GM18858 (cell line): Measurements from ENCODE around the gene MEGF11.
"Not testable (repeated sequence)": the region's sequence is repeated elsewhere in the genome, so short reads cannot be mapped to it uniquely, and the experiment has no call there.

Experiments
- ATAC-seq: cut with Tn5 transposase; IDR thresholded peaks from one replicate; pipeline ENCODE4 v1.9.1; 2021; ENCODE audit not compliant: unreplicated experiment

MEGF11 gene

GRCh38 chr15:65907661-65908060, 345.9 kb downstream of the MEGF11 start:
- ATAC-seq, result no peak

GRCh38 chr15:65906396-65906795, 347.2 kb downstream of the MEGF11 start:
- ATAC-seq, result no peak

GRCh38 chr15:65904301-65904700, 349.2 kb downstream of the MEGF11 start:
- no peak for ATAC-seq

GRCh38 chr15:65903296-65904073, 350.1 kb downstream of the MEGF11 start:
- no peak for ATAC-seq

GRCh38 chr15:65902373-65902772, 351.2 kb downstream of the MEGF11 start:
- no peak for ATAC-seq

- ATAC-seq, result no peak
Observed at GRCh38 chr15:65901836-65902235, 351.7 kb downstream of the MEGF11 start.

- ATAC-seq, result no peak
Observed at GRCh38 chr15:65901336-65901735, 352.2 kb downstream of the MEGF11 start.

GRCh38 chr15:65900488-65900887, 353.1 kb downstream of the MEGF11 start:
- ATAC-seq, result no peak

GRCh38 chr15:65896236-65896635, 357.3 kb downstream of the MEGF11 start:
- no peak for ATAC-seq

- no peak for ATAC-seq
Observed at GRCh38 chr15:65893060-65893459, 360.5 kb downstream of the MEGF11 start.

- ATAC-seq, result no peak
Observed at GRCh38 chr15:65888981-65889380, 364.6 kb downstream of the MEGF11 start.

GRCh38 chr15:65887565-65887964, 366.0 kb downstream of the MEGF11 start:
- ATAC-seq, result no peak

GRCh38 chr15:65885668-65886218, 367.8 kb downstream of the MEGF11 start:
- no peak for ATAC-seq

GRCh38 chr15:65884511-65884910, 369.0 kb downstream of the MEGF11 start:
- no peak for ATAC-seq

- no peak for ATAC-seq
Observed at GRCh38 chr15:65883571-65883970, 370.0 kb downstream of the MEGF11 start.

GRCh38 chr15:65881766-65882434, 371.6 kb downstream of the MEGF11 start:
- no peak for ATAC-seq

- no peak for ATAC-seq
Observed at GRCh38 chr15:65877749-65878148, 375.8 kb downstream of the MEGF11 start.

- ATAC-seq, result no peak
Observed at GRCh38 chr15:65875458-65875857, 378.1 kb downstream of the MEGF11 start.

GRCh38 chr15:65873256-65873655, 380.3 kb downstream of the MEGF11 start:
- ATAC-seq, result no peak

- ATAC-seq, result not testable (repeated sequence)
Observed at GRCh38 chr15:65872596-65872995, 381.0 kb downstream of the MEGF11 start.

GRCh38 chr15:65871886-65872285, 381.7 kb downstream of the MEGF11 start:
- not testable (repeated sequence) for ATAC-seq

GRCh38 chr15:65870889-65871533, 382.5 kb downstream of the MEGF11 start:
- no peak for ATAC-seq
